Measurements from ENCODE around the gene SGIP1. TPM values are rescaled to one million over a fixed set of nuclear protein-coding genes. Genes with fewer than 3 reads are reported as not detected.

Gene SGIP1
- total RNA-seq, 2 experiments from 2014 or later = not detected

DNA sequence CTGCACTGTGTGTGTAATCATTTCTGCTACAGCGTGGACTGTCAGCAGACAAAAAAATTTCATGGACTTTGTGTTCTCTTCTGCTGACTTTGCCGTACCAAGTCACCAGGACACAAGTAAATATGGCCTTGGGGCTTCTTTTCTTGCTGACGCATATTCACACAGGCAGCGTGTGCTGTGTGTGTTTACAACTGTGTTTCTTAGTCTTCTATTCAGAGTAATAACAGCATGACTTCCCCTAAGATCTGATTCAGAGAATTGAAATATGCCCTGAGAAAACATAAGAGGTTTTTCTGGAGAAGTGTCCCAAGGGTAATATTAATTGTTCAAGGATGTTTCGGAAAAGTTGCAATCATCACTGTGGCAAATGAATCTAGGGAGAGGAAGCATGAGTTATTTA lies 171.2 kb downstream of the SGIP1 start:
- intact Hi-C loops (cut with micrococcal nuclease) = no loop called here
- H3K27ac Mint-ChIP-seq = no peak overlapping the region
- H3K4me1 Mint-ChIP-seq (ENCODE audit: low read depth) = no peaks in the 10 kb centered on the region
- H3K36me3 Mint-ChIP-seq (ENCODE audit: low read depth) = no peaks in the 10 kb centered on the region
- H3K9me3 Mint-ChIP-seq = no peaks in the 10 kb centered on the region
- H3K27me3 Mint-ChIP-seq = peaks cover 6% of the 10 kb centered on the region
- DNase-seq = no peak
- ChIA-PET CTCF (no interaction called here), POLR2A (no interaction called here)
- no peak overlapping the region for H3K4me3 Mint-ChIP-seq
- ATAC-seq = no peak
- TF ChIP-seq, protein P1, sequence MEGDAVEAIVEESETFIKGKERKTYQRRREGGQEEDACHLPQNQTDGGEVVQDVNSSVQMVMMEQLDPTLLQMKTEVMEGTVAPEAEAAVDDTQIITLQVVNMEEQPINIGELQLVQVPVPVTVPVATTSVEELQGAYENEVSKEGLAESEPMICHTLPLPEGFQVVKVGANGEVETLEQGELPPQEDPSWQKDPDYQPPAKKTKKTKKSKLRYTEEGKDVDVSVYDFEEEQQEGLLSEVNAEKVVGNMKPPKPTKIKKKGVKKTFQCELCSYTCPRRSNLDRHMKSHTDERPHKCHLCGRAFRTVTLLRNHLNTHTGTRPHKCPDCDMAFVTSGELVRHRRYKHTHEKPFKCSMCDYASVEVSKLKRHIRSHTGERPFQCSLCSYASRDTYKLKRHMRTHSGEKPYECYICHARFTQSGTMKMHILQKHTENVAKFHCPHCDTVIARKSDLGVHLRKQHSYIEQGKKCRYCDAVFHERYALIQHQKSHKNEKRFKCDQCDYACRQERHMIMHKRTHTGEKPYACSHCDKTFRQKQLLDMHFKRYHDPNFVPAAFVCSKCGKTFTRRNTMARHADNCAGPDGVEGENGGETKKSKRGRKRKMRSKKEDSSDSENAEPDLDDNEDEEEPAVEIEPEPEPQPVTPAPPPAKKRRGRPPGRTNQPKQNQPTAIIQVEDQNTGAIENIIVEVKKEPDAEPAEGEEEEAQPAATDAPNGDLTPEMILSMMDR (IDR thresholded peaks at IDR 0.05) = no peak

DNA sequence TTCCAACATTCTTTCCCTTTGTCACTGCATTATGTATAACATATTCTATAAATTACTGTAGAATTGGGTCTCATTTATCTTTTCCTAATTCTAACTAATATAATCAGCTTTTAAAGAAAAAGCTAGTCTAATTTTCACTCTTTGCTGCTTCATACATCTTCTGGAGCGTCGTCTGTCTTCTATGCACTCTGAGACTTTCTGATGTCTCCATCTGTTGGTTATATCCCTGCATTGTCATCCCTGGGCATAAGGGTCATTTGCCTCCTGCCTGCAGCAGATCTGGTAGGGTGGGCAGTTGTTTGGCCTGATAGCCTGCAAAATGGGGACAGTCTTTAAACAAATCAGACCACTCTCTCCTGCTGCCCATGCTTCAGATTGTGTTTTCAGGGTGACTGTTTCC lies 177.5 kb downstream of the SGIP1 start:
- Mint-ChIP-seq H3K9me3 (no peaks in the 10 kb centered on the region), H3K27ac (no peak overlapping the region), H3K4me1 (ENCODE audit: low read depth) (no peaks in the 10 kb centered on the region), H3K27me3 (peaks cover 2% of the 10 kb centered on the region), H3K36me3 (ENCODE audit: low read depth) (no peaks in the 10 kb centered on the region), H3K4me3 (no peak overlapping the region)
- POLR2A ChIA-PET = no interaction called here
- intact Hi-C loops (cut with micrococcal nuclease) = no loop called here
- TF ChIP-seq, protein P1 (IDR thresholded peaks at IDR 0.05) = no peak
- ATAC-seq (no peak), DNase-seq (no peak)
- CTCF ChIA-PET = interaction anchor here (1.5 to 1.8 kb wide), 3 partner anchors 13 to 15 kb away, joined by 3 to 6 read pairs (median 4); no protein-coding TSS in a partner anchor

DNA sequence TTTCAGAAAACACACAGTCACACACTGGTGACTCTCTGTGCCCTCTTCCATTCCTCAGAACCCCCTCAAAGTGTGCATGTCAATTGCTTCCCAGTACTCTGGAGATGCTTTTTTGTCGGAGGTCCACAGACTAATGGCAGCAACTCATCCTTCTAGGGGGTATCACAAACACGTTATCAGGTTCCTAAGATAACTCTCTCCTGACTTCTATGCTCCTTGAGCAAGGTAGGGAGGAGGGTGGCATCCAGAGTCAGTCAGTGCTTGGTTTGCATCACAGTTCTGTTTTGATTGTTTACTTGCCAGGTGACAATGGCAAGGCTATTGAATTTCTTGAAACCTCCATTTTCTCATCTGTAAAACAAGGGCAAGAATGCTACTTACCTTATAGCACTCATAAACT lies 178.9 kb downstream of the SGIP1 start:
- TF ChIP-seq, protein P1 (IDR thresholded peaks at IDR 0.05) = no peak
- intact Hi-C loops (cut with micrococcal nuclease) = no loop called here
- POLR2A ChIA-PET = no interaction called here
- CTCF ChIA-PET = no interaction called here
- H3K27me3 Mint-ChIP-seq = peaks cover 2% of the 10 kb centered on the region
- no peak overlapping the region for H3K27ac Mint-ChIP-seq
- ATAC-seq = no peak
- H3K9me3 Mint-ChIP-seq = no peaks in the 10 kb centered on the region
- DNase-seq = no peak
- no peaks in the 10 kb centered on the region for H3K4me1 Mint-ChIP-seq (ENCODE audit: low read depth)
- no peaks in the 10 kb centered on the region for H3K36me3 Mint-ChIP-seq (ENCODE audit: low read depth)
- H3K4me3 Mint-ChIP-seq = no peak overlapping the region

DNA sequence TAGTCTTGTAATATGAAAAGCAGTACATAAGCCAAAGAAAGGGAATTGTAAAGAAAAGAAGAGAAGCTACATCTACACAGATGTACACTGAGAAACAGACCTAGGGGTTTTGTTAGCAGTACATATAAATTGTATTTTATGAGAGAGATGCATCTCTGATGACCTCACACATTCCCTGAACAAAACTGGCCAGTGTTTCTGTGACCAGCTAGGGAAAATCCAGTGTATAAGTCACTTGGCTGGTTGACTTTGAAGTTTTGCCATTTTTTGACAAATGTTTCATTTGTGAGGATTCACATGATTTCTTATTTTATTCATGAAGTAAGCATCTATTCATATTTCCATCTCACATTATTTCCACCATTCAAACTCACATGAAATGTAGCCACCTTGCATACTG lies 190.0 kb downstream of the SGIP1 start:
- Mint-ChIP-seq H3K4me3 (no peak overlapping the region), H3K27ac (no peak overlapping the region), H3K9me3 (no peaks in the 10 kb centered on the region), H3K36me3 (ENCODE audit: low read depth) (no peaks in the 10 kb centered on the region), H3K27me3 (peaks cover 19% of the 10 kb centered on the region), H3K4me1 (ENCODE audit: low read depth) (peaks cover 8% of the 10 kb centered on the region)
- intact Hi-C loops (cut with micrococcal nuclease) = loop anchor here (10.0 kb wide), 1 partner anchor 479 kb away; no protein-coding TSS in a partner anchor
- TF ChIP-seq, protein P1 (IDR thresholded peaks at IDR 0.05) = no peak
- DNase-seq = no peak
- ATAC-seq = no peak
- ChIA-PET CTCF (interaction anchor here (0.8 to 1.6 kb wide), 2 partner anchors 9 to 13 kb away, joined by 3 to 7 read pairs; no protein-coding TSS in a partner anchor), POLR2A (no interaction called here)

DNA sequence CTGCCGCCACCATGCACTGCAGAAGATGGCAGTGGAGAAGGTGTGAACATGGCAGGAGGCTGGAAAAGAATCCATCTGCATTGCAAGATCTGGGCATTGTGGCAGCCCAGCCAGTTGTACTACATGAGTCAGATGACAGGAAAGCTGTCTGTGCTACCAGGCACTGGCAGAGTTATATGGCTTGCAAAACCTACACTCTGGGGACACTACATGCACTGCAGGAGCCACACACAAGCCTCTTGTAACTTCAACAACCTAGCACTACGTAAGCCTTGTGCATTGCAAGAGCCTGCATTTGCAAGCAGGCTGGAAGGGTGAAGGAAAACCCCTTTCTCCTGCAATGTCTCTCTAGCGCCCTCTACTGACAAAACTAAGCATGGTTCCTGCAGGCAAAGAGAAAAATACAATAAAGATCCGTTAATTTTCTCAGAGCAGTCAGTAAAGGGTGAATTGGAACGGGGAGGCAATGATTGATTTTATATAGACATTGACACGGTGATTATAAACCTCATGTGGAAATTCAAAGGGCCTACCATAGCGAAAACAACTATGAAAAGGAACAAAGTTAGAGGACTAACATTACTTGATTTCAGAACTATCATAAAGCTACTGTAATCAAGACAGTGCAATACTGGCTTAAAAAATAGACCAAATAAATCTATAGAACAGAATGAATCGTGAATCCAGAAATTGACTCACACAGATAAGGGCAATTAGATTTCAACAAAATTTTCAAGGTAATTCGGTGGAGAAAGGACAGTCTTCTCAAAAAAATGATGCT lies 192.1 kb downstream of the SGIP1 start:
- peaks cover 13% of the 10 kb centered on the region for H3K4me1 Mint-ChIP-seq (ENCODE audit: low read depth)
- CTCF ChIA-PET = interaction anchor here (0.6 to 5.5 kb wide), 44 partner anchors 9 to 766 kb away, joined by 3 to 31 read pairs (median 4); partner anchors contain the start of gene SGIP1
- peak; percentile 87 for ATAC-seq
- POLR2A ChIA-PET = no interaction called here
- intact Hi-C loops (cut with micrococcal nuclease) = loop anchor here (10.0 kb wide), 1 partner anchor 481 kb away; no protein-coding TSS in a partner anchor
- H3K4me3 Mint-ChIP-seq = no peak overlapping the region
- H3K27ac Mint-ChIP-seq = no peak overlapping the region
- TF ChIP-seq, protein P1 (IDR thresholded peaks at IDR 0.05) = peak; percentile 87
- no peaks in the 10 kb centered on the region for H3K9me3 Mint-ChIP-seq
- peaks cover 19% of the 10 kb centered on the region for H3K27me3 Mint-ChIP-seq
- H3K36me3 Mint-ChIP-seq (ENCODE audit: low read depth) = no peaks in the 10 kb centered on the region
- DNase-seq = peak; percentile 66
